ENCODE data around the gene TSR3.

TSR3 gene

GRCh38 chr16:1309888-1310831 is 41.5 kb downstream of the TSR3 start:
- TF ChIP-seq MAX (IDR thresholded peaks at IDR 0.05; ENCODE audit: low read depth, low read length), result no peak
- TF ChIP-seq CTCF (IDR thresholded peaks at IDR 0.05; ENCODE audit: low read depth, low read length), result no peak
- TF ChIP-seq POLR2A (IDR thresholded peaks at IDR 0.05; ENCODE audit: extremely low read depth, insufficient read length), result peak; percentile 8
- DNase-seq (ENCODE audit: low read depth), result peak; percentile 68
- H3K4me3 ChIP-seq (ENCODE audit: low read depth, low read length), result peak overlapping the region; percentile 97

GRCh38 chr16:1308977-1309885 is 42.4 kb downstream of the TSR3 start, which contains the start of gene UBE2I:
Gene UBE2I (plus strand): TSS chr16:1309636. CDS start chr16:1314031, 4,395 bp downstream.
- TF ChIP-seq MYC (IDR thresholded peaks at IDR 0.05; ENCODE audit: low read depth, low read length), result no peak; the same call in 1 of the 2 replicates
- peak; percentile 33 for TF ChIP-seq POLR2A (IDR thresholded peaks at IDR 0.05; ENCODE audit: extremely low read depth, insufficient read length)
- peak; percentile 94 for DNase-seq (ENCODE audit: low read depth)
- peak within 1 kb of the TSS; percentile 97 for H3K4me3 ChIP-seq (ENCODE audit: low read depth, low read length)

GRCh38 chr16:1308036-1308976 is 43.4 kb downstream of the TSR3 start:
- no peak for DNase-seq (ENCODE audit: low read depth)
- H3K4me3 ChIP-seq (ENCODE audit: low read depth, low read length), result peak overlapping the region; percentile 44
- TF ChIP-seq MAX (IDR thresholded peaks at IDR 0.05; ENCODE audit: low read depth, low read length) (0 out of 2 replicates have a peak, but pooled peaks have one; percentile 6), CTCF (IDR thresholded peaks at IDR 0.05; ENCODE audit: low read depth, low read length) (no peak), POLR2A (IDR thresholded peaks at IDR 0.05; ENCODE audit: extremely low read depth, insufficient read length) (no peak), MYC (IDR thresholded peaks at IDR 0.05; ENCODE audit: low read depth, low read length) (no peak; the same call in 1 of the 2 replicates)

GRCh38 chr16:1306334-1306733 is 45.3 kb downstream of the TSR3 start:
- no peak for TF ChIP-seq CTCF (IDR thresholded peaks at IDR 0.05; ENCODE audit: low read depth, low read length)
- no peak for TF ChIP-seq POLR2A (IDR thresholded peaks at IDR 0.05; ENCODE audit: extremely low read depth, insufficient read length)
- TF ChIP-seq MYC (IDR thresholded peaks at IDR 0.05; ENCODE audit: low read depth, low read length), result no peak
- no peak for TF ChIP-seq MAX (IDR thresholded peaks at IDR 0.05; ENCODE audit: low read depth, low read length)
- no peak overlapping the region for H3K4me3 ChIP-seq (ENCODE audit: low read depth, low read length)
- DNase-seq (ENCODE audit: low read depth), result no peak

- TF ChIP-seq MAX (IDR thresholded peaks at IDR 0.05; ENCODE audit: low read depth, low read length) (no peak), CTCF (IDR thresholded peaks at IDR 0.05; ENCODE audit: low read depth, low read length) (no peak), MYC (IDR thresholded peaks at IDR 0.05; ENCODE audit: low read depth, low read length) (no peak), POLR2A (IDR thresholded peaks at IDR 0.05; ENCODE audit: extremely low read depth, insufficient read length) (no peak)
- DNase-seq (ENCODE audit: low read depth), result peak; percentile 47
- H3K4me3 ChIP-seq (ENCODE audit: low read depth, low read length), result no peak overlapping the region
These were observed 45.9 kb downstream of the TSR3 start for GRCh38 chr16:1305823-1306222.

Measured in NB4 (cell line).